Testis (tissue), 3 donors: ENCODE measurements around the gene CASTOR2. TPM values are rescaled to one million over a fixed set of nuclear protein-coding genes. Genes with fewer than 3 reads are reported as not detected.

Experiments
- DNase-seq: peaks from one replicate; pipeline ENCODE4 v3.0.0-alpha.2; 2019
- H3K27ac ChIP-seq, 2 donors: fragments of 200-600 bp; sonication (generic); one replicate each; pipeline ENCODE4 v1.5.1; 2019
- H3K27me3 ChIP-seq: fragments of 200-600 bp; sonication (generic); one replicate; pipeline ENCODE4 v1.5.1; 2019
- H3K36me3 ChIP-seq: fragments of 200-600 bp; sonication (generic); one replicate; pipeline ENCODE4 v1.5.1; 2017; ENCODE audit warnings: low read depth; ENCODE audit errors: missing control alignments
- H3K4me1 ChIP-seq: fragments of 200-600 bp; sonication (generic); one replicate; pipeline ENCODE4 v1.5.1; 2019
- H3K4me3 ChIP-seq, 2 donors: fragments of 200-600 bp; sonication (generic); one replicate each; pipeline ENCODE4 v1.5.1; 2017 to 2019
- H3K9me3 ChIP-seq: fragments of 200-600 bp; sonication (generic); one replicate; pipeline ENCODE4 v1.5.1; 2017
- POLR2A ChIP-seq: fragments of 450-650 bp; IDR thresholded peaks from one replicate; pipeline ENCODE4 v1.6.1; 2017; ENCODE audit warnings: antibody characterized with exemption, mild to moderate bottlenecking, moderate library complexity
- WGBS, 2 donors: methylation state at CpG; one replicate each; pipeline ENCODE4 v1.1.5; 2018; 5-methylcytosine and 5-hydroxymethylcytosine counted together
- intact Hi-C: fragments of 100-400 bp; cut with DNase I; formaldehyde crosslinking; loops from one replicate; pipeline ENCODE4 v1.15.1; 2023; ENCODE audit warnings: low total_unique reads
- polyA plus RNA-seq: library from polyadenylated mRNA; stranded (reverse); fragments of 350-450 nt; fragmentation: Illumina TruSeq; extraction: RNeasy Lipid Tissue Mini Kit (QIAGEN cat#74804); gene quantifications from one replicate; pipeline ENCODE4 v1.2.3, GENCODE V29; 2014; ENCODE audit warnings: low read depth, low replicate concordance; ENCODE audit not compliant: insufficient read depth
- total RNA-seq, 2 donors: library from RNA; depleted of rRNA; stranded (reverse); fragments of >200 nt; gene quantifications; one replicate each; pipeline ENCODE4 v1.2.3, GENCODE V29; 2016
- TF ChIP-seq, protein P1 (sequence below), 3 experiments: fragments of 450-650 bp in 2 of 3; fragments of 200-600 bp in 1 of 3; sonication (generic) in 1 of 3; IDR thresholded peaks; one replicate each; pipeline ENCODE4 v1.5.1; 2016 to 2019; ENCODE audit warnings: antibody characterized with exemption in 3 of 3, mild to moderate bottlenecking in 2 of 3, moderate library complexity in 1 of 3

CASTOR2 gene
- total and polyA plus RNA-seq, 3 donors from 2014 or later, result 8.1 to 38.2 (median 35.0) TPM

DNA sequence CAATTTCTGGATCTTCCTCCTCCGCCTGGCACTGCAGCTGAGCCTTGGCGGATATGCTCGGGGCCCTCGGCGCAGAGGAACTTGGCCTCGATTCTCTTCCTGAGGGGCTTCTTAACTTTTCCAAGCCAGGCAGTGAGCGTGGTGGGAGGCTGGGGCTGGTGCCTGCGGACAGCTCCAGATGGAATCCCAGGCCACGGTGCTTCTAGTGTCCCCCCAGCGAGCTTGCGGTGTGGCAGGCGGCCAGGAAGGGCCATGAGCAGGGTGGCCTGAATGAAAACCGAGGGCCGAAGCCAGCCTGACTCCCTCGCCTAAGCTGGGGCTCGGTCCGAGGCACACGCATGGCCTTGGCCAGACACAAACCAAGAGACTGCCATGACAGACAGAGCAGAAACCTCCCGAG, 77.8 kb downstream of the CASTOR2 start:
- DNase-seq, result peak; percentile 46
- intact Hi-C loops, result no loop called here
- Histone ChIP-seq H3K4me3 (no peak overlapping the region), H3K9me3 (no peaks in the 10 kb centered on the region), H3K4me1 (peaks cover 3% of the 10 kb centered on the region), H3K27ac (peak overlapping the region; percentile 26 to 33), H3K27me3 (no peaks in the 10 kb centered on the region), H3K36me3 (no peaks in the 10 kb centered on the region)
- whole genome bisulfite sequencing, 2 donors, result 52 to 53% methylated on average over 18 to 19 of the region's 19 CpGs
- TF ChIP-seq POLR2A, result no peak
- TF ChIP-seq, protein P1, sequence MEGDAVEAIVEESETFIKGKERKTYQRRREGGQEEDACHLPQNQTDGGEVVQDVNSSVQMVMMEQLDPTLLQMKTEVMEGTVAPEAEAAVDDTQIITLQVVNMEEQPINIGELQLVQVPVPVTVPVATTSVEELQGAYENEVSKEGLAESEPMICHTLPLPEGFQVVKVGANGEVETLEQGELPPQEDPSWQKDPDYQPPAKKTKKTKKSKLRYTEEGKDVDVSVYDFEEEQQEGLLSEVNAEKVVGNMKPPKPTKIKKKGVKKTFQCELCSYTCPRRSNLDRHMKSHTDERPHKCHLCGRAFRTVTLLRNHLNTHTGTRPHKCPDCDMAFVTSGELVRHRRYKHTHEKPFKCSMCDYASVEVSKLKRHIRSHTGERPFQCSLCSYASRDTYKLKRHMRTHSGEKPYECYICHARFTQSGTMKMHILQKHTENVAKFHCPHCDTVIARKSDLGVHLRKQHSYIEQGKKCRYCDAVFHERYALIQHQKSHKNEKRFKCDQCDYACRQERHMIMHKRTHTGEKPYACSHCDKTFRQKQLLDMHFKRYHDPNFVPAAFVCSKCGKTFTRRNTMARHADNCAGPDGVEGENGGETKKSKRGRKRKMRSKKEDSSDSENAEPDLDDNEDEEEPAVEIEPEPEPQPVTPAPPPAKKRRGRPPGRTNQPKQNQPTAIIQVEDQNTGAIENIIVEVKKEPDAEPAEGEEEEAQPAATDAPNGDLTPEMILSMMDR (IDR thresholded peaks at IDR 0.05), result no peak

- no peaks in the 10 kb centered on the region for H3K9me3 ChIP-seq
- TF ChIP-seq, protein P1 (IDR thresholded peaks at IDR 0.05), result no peak
- TF ChIP-seq POLR2A, result no peak
- H3K4me3 ChIP-seq, result no peak overlapping the region
- H3K27ac ChIP-seq, result peak overlapping the region; percentile 7 to 33
- H3K27me3 ChIP-seq, result no peaks in the 10 kb centered on the region
- WGBS, 2 donors, result 95 to 98% methylated on average over 14 to 24 of the region's 28 CpGs
- no peaks in the 10 kb centered on the region for H3K36me3 ChIP-seq
- intact Hi-C loops, result no loop called here
- peaks cover 3% of the 10 kb centered on the region for H3K4me1 ChIP-seq
- DNase-seq, result no peak
These were observed 78.6 kb downstream of the CASTOR2 start for GRCh38 chr7:75042831-75043703.

DNA sequence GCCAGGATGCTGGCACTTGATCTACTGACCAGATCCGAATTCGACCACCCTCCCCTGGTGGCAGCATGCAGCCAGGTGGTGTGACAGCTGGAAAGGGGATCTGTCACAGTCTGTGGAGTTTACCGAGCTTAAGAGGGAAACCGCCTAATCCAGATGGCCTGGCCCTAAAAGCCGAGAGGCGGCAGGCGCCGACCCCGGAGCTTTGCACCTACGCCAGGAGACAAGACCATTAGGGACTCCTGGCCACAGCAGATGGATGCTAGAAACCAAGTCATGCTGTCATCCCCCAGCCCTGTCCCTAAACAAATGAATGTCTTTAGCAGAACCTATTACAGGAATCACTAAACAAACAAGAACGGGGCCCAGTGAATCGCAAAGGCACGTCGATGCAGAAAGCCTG, 81.4 kb downstream of the CASTOR2 start:
- Histone ChIP-seq H3K36me3 (no peaks in the 10 kb centered on the region), H3K4me1 (peaks cover 11% of the 10 kb centered on the region), H3K27ac (peak overlapping the region in 1 of 2 donors; percentile 22), H3K4me3 (no peak overlapping the region), H3K27me3 (no peaks in the 10 kb centered on the region), H3K9me3 (no peaks in the 10 kb centered on the region)
- TF ChIP-seq POLR2A, result no peak
- TF ChIP-seq, protein P1 (IDR thresholded peaks at IDR 0.05), result no peak
- intact Hi-C loops, result no loop called here
- 74 to 85% methylated on average over 14 of the region's 14 CpGs for WGBS, 2 donors
- DNase-seq, result no peak

DNA sequence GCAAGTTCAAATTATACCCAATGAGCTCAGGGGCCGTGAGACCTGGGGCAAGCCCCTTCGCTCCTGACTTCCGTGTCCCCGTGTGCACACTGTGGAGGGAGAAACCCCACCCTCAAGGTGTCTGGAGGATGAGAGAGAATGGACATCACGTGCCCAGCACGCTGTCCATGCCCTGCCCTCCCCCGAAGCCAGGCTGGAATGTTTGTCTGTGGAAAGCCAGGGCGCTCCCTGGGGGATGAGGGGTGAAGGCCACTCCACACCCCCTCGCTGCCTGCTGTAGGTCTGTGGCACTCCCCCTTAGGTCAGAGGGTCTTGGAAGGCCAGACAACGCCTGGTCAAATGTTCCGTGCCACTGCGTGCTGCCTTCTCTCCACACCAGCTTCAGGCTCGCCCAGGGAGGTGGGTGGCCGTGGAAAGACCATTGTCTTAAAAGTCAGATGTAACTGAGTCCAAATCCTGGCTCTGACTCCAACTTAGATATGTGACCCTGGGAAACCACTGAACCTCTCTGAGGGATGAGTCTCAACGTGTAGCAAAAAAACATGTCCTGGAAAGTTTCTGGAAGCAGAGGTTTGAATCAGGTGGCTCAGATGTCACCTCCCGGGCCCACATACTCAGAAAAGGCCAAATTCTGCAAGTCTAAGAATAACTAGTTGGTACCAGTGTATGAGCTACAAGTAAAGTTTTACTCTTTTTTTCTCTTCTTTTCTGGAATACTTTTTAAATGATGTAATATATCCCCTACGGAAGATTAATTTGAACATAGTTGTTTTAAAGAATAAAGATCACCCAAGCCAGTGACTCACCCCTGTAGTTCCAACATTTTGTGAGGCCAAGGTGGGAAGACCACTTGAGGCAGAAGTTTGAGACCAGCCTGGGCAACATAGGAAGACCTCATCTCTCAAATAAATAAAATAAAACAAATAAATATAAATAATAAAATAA, 84.2 kb downstream of the CASTOR2 start:
- peaks cover 8% of the 10 kb centered on the region for H3K4me1 ChIP-seq
- no peaks in the 10 kb centered on the region for H3K9me3 ChIP-seq
- no peak overlapping the region for H3K4me3 ChIP-seq
- peak; percentile 60 for DNase-seq
- no peak for TF ChIP-seq POLR2A
- TF ChIP-seq, protein P1 (IDR thresholded peaks at IDR 0.05), result no peak
- intact Hi-C loops, result no loop called here
- 49 to 65% methylated on average over 8 to 15 of the region's 17 CpGs for WGBS, 2 donors
- no peaks in the 10 kb centered on the region for H3K27me3 ChIP-seq
- peak overlapping the region in 1 of 2 donors; percentile 56 for H3K27ac ChIP-seq
- H3K36me3 ChIP-seq, result no peaks in the 10 kb centered on the region
